ENCODE measurements around the gene PTPRD.
A peak's percentile ranks its signal among the peaks of the same experiment; 100 is the strongest.

PTPRD gene

DNA sequence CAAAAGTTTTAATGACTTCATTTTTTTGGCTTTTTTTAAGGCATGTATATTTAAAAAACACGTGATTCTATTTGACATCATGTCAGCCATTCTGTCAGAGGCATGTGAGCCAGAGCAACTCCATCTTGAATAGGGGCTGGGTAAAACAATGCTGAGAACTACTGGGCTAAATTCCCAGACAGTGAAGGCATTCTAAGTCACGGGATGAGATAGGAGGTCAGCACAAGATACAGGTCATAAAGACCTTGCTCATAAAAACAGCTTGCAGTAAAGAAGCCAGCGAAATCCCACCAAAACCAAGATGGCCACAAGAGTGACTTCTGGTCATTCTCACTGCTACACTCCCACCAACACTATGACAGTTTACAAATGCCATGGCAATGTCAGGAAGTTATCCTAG lies 1812.6 kb downstream of the PTPRD start:
- peak; percentile 24 for DNase-seq

- DNase-seq, result no peak
These were observed 1813.2 kb downstream of the PTPRD start for GRCh38 chr9:8799615-8800014.

DNA sequence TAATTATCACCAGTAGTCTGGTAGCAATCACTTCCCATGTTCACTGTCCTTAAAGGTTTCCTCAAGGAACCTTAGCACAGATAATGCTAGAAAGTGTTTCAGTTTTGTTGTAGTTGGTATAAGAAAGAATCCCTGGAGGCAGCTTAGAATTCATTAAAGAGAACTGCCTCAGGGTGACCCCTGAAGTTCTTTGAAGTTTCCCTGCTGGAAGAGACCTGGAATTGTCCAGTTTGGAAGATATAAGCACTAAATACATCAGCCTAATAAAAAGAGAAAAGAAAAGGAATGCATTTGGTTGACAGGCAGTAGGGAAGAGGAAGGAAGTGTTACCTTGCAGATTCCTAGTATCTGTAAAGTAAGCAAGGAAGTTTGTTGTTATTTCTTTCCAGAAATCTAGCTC lies 1813.6 kb downstream of the PTPRD start:
- no peak for DNase-seq

DNA sequence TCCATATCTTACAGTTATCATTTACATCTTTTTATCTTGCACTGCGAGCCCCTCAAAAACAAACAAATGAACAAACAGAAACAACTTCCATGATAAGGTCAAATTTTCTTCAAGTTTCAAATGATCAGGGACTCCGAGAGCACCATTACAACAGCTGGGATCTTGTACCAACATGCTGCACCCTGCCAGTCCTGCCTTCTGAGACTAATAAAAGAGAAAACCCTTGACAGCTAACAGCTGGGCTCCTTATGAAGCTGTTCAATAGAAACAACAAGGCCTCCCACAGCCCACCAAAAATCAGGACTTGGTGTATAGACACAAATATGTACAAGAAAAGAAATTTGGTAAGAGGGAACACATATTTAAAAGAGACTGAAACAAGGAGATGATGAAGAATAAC lies 1828.0 kb downstream of the PTPRD start:
- DNase-seq, result no peak

GRCh38 chr9:8783941-8784340 lies 1828.9 kb downstream of the PTPRD start:
- DNase-seq, result no peak

DNA sequence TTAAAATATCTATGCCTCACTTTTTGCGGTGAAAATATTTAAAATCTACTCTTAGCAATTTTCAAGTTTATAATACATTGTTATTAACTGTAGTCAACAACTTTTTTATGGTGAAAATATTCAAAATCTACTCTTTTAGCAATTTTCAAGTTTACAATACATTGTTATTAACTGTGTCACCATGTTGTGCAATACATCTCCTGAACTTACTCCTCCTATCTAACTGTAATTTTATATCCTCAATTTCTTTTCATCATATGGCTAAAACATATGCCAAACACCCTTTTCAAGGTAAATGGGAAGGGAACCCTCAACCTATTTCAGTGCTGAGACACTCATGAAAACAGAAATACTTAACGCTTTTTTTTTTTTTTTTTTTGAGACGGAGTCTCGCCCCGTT lies 1830.6 kb downstream of the PTPRD start:
- no peak for DNase-seq

- no peak for DNase-seq
These were observed 1831.3 kb downstream of the PTPRD start for GRCh38 chr9:8781458-8781857.

- no peak for DNase-seq
These were observed 1832.4 kb downstream of the PTPRD start for GRCh38 chr9:8780386-8780785.

- DNase-seq, result no peak
These were observed 1833.3 kb downstream of the PTPRD start for GRCh38 chr9:8779478-8779877.

GRCh38 chr9:8778356-8778755 lies 1834.4 kb downstream of the PTPRD start:
- DNase-seq, result no peak

- no peak for DNase-seq
These were observed 1840.5 kb downstream of the PTPRD start for GRCh38 chr9:8772302-8772701.

- DNase-seq, result no peak
These were observed 1843.6 kb downstream of the PTPRD start for GRCh38 chr9:8769153-8769552.

- no peak for DNase-seq
These were observed 1846.7 kb downstream of the PTPRD start for GRCh38 chr9:8766096-8766495.

- DNase-seq, result no peak
These were observed 1848.8 kb downstream of the PTPRD start for GRCh38 chr9:8764051-8764450.

GRCh38 chr9:8762479-8763085 lies 1850.2 kb downstream of the PTPRD start:
- DNase-seq, result no peak

- DNase-seq, result no peak
These were observed 1852.6 kb downstream of the PTPRD start for GRCh38 chr9:8760000-8760767.

GRCh38 chr9:8757881-8758280 lies 1854.9 kb downstream of the PTPRD start:
- no peak for DNase-seq

DNA sequence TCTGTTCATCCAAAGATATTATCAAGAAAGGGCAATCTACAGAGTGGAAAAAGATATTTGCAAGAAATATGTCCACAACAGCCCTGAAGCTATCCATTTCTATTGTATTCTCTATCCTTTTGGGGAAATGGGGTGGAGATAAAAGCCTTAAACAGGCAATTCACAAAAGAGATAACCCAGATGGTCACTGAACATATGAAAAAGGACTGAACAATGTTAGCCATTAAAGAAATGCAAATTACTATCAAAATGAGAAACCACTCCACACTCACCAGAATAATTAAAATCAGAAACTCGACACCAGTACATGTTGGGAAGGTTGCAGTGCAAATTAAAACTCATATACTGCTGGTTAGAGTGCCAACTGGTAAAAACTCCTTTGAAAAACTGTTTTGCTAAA lies 1858.1 kb downstream of the PTPRD start:
- no peak for DNase-seq

DNA sequence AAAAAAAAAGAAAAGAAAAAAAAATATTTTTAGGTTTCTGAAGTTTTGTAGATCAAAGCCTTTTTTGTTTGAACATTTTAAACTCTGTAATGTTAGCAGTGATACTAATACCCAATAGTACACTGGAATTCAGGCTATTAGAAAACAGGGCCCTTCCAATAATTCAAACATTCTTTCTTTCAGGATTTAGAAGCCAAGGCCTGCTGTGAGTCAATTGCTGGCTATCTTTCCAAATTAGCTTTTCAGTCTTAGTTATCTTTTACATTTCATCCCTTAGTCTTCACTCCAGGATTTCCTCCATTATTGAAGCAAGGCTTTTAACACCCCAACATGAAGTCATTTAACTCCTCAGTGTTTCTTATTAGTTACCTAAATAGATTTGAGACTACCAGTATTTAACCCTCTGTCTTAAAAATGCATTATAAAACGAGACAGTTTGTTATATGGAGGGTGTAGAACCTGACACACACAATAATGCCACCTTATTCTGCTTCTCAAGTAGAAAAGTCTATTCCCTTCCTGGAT lies 1861.3 kb downstream of the PTPRD start:
- no peak for DNase-seq

- no peak for DNase-seq
These were observed 1862.2 kb downstream of the PTPRD start for GRCh38 chr9:8750639-8751051.

DNA sequence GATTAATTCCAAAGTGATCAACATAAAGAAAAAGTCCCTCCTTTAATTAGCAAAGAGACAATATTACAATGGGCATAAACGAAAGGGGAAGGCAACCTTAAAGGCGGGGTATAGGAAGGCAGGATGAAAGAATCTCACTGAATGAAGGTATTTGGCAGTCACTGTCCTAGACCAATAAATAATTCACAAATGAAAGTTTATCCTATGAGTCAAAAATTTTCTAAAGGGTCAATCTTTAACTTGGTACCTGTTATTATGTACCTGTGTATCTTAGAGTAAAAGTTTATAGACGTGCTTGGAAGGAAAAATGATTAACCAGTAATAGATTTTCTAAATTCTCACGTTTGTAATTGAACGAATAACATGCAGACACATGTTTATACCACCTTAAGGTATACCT lies 1867.5 kb downstream of the PTPRD start:
- no peak for DNase-seq

- DNase-seq, result no peak
These were observed 1873.9 kb downstream of the PTPRD start for GRCh38 chr9:8738945-8739344.

DNA sequence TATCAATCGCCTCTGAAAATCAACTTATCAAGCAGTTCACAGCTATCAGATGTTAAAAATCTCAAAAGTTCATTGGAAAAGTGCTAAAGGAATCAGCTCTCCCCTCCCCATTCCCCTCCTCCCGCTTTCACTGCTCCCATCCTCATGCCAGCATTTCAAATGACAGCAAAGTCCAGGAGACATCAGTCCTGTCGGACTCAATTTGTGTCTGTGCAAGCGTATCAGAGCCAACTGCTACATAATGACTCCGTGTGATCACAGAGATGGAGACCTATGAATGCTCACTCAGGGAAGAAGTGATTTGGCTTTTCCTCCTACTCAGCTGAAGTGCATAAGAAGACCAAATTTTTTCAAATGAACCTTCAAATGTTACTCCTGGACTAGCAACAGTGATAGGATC lies 1876.0 kb downstream of the PTPRD start:
- DNase-seq, result no peak

DNA sequence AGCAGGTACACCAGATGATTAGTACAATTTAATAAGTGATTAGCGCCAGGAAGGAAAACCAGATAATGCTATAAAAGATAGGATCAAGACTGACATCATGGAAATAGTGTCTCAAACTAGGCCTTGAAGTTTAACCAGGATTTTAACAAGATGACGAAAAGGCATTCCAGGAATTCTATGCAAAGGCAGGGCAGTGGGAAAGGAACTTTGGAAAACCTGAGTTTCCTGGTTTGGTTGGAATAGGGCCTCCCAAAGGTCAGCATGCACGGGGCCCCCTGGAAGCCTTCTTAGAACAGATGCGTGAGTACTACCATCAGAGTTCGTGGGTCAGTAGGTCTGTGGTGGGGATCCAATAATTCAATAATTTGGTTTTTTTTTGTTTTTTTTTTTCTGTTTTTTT lies 1878.0 kb downstream of the PTPRD start:
- DNase-seq, result no peak
